ENCODE data around the gene ZNF791. TPM values are rescaled to one million over a fixed set of nuclear protein-coding genes. Genes with fewer than 3 reads are reported as not detected.
"Not testable (repeated sequence)": the region's sequence is repeated elsewhere in the genome, so short reads cannot be mapped to it uniquely, and the experiment has no call there.

ZNF791 gene
- total RNA-seq, 6 donors from 2014 or later, result 12.6 to 29.3 (median 21.9) TPM

GRCh38 chr19:12617646-12618045 lies 6.9 kb downstream of the ZNF791 start:
- no peak overlapping the region for H3K27ac ChIP-seq
- no peaks in the 10 kb centered on the region for H3K27me3 ChIP-seq
- no peak for DNase-seq

DNA sequence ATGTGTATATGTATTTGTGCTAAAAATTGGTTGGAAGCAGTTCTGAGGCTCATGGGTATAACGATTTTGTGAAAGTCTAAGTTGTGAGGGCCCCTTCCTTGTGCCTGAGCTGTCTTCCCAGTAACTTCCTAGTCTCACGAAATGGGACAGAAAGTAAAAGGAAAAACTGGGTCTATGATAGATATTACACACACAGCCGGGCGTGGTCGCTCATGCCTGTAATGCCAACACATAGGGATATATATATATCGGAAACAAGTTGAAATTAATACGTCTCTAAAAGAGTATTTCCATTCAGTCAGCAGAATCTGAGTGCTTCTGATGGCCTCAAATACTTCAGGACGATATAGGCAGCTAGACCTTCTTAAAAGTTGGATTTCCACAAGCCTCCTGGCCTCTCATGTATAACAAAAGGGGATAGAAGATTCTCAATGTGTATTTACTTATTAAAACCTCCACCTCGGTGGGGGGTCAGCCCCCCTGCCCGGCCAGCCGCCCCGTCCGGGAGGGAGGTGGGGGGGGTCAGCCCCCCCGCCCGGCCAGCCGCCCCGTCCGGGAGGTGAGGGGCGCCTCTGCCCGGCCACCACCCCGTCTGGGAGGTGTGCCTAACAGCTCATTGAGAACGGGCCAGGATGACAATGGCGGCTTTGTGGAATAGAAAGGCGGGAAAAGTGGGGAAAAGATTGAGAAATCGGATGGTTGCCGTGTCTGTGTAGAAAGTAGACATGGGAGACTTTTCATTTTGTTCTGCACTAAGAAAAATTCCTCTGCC lies 10.7 kb downstream of the ZNF791 start:
- Histone ChIP-seq H3K27ac (peak overlapping the region in 1 of 4 donors; percentile 53), H3K36me3 (peaks cover 20 to 40% (median 30%) of the 10 kb centered on the region in 4 donors)
- ATAC-seq (ENCODE audit: low FRiP score in 2 of 2); H3K9me3 ChIP-seq; H3K4me1 ChIP-seq; DNase-seq; H3K27me3 ChIP-seq; H3K4me3 ChIP-seq: not testable (repeated sequence)
- WGBS, 2 donors, result 63 to 80% methylated on average over 21 to 26 of the region's 26 CpGs

More at GRCh38 chr19:12617646-12618045, 6.9 kb downstream of the ZNF791 start:
- Histone ChIP-seq H3K4me1 (peaks cover 16 to 30% (median 27%) of the 10 kb centered on the region in 4 donors), H3K9me3 (no peaks in the 10 kb centered on the region), H3K4me3 (no peak overlapping the region), H3K36me3 (peaks cover 0 to 40% (median 13%) of the 10 kb centered on the region in 4 donors)
- no peak for TF ChIP-seq POLR2A (IDR thresholded peaks at IDR 0.05)
- TF ChIP-seq CTCF (IDR thresholded peaks at IDR 0.05), result no peak
- TF ChIP-seq POLR2AphosphoS5 (IDR thresholded peaks at IDR 0.05), result no peak
- no peak for TF ChIP-seq EP300 (IDR thresholded peaks at IDR 0.05)
- 98 to 99% methylated on average over 4 of the region's 4 CpGs for WGBS, 2 donors
- no peak for ATAC-seq (ENCODE audit: low FRiP score in 2 of 2)

DNA sequence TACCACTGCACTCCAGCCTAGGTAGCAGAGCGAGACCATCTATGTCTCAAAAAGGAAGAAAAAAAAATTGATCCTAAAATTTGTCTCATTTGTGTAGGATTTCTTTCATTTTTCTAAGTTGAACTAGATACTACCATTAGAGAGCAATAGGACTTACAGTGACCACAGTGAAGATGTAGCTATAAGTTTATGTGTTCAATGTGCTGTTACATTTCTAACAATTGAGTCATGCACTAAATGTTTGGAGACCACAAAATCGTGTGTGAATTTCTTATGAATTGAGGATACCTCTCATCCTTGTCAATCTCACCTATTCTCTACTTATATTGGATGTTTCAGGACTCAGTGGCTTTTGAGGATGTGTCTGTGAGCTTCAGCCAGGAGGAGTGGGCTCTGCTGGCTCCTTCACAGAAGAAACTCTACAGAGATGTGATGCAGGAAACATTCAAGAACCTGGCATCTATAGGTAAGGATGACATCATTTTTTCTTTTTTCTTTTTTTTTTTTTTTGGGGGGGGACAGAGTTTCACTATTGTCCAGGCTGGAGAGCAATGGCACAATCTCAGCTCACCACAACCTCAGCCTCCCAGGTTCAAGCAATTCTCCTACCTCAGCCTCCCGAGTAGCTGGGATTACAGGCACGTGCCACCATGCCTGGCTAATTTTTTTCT lies 12.8 kb downstream of the ZNF791 start:
- H3K36me3 ChIP-seq, result peaks cover 39 to 55% (median 49%) of the 10 kb centered on the region in 4 donors
- no peaks in the 10 kb centered on the region for H3K27me3 ChIP-seq
- TF ChIP-seq POLR2AphosphoS5 (IDR thresholded peaks at IDR 0.05) (no peak), EP300 (IDR thresholded peaks at IDR 0.05) (no peak), CTCF (IDR thresholded peaks at IDR 0.05) (no peak), POLR2A (IDR thresholded peaks at IDR 0.05) (no peak)
- no peak overlapping the region for H3K27ac ChIP-seq
- H3K4me3 ChIP-seq, result no peak overlapping the region
- peaks cover 9 to 14% (median 14%) of the 10 kb centered on the region in 4 donors for H3K9me3 ChIP-seq
- peaks cover 0 to 3% (median 2%) of the 10 kb centered on the region in 4 donors for H3K4me1 ChIP-seq
- ATAC-seq (ENCODE audit: low FRiP score in 2 of 2), result no peak
- WGBS, 2 donors, result 88 to 91% methylated on average over 4 of the region's 4 CpGs
- no peak for DNase-seq

DNA sequence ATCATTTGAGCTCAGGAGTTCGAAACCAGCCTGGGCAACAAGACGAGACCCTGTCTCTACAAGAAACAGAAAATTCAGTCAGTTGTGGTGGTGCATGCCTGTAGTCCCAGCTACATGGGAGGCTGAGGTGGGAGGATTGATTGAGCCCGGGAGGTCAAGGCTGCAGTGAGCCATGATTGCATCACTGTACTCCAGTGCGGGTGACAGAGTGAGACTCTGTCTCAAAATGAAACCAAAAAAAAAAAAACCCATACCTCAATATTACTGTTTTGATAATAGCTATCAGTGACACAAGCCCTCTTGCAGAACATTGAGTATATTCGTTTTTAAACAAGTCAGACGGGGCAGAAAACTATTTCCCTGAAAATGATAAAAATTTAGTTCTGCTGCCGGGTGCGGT lies 16.2 kb downstream of the ZNF791 start:
- peaks cover 0 to 2% (median 0%) of the 10 kb centered on the region in 4 donors for H3K4me1 ChIP-seq
- H3K27me3 ChIP-seq, result no peaks in the 10 kb centered on the region
- H3K9me3 ChIP-seq, result peaks cover 9 to 20% (median 17%) of the 10 kb centered on the region in 4 donors
- DNase-seq (no peak), ATAC-seq (ENCODE audit: low FRiP score in 2 of 2) (no peak)
- no peak overlapping the region for H3K4me3 ChIP-seq
- 88 to 99% methylated on average over 8 of the region's 8 CpGs for WGBS, 2 donors
- TF ChIP-seq POLR2A (IDR thresholded peaks at IDR 0.05) (no peak), POLR2AphosphoS5 (IDR thresholded peaks at IDR 0.05) (no peak), CTCF (IDR thresholded peaks at IDR 0.05) (no peak), EP300 (IDR thresholded peaks at IDR 0.05) (no peak)
- peaks cover 49 to 77% (median 61%) of the 10 kb centered on the region in 4 donors for H3K36me3 ChIP-seq
- no peak overlapping the region for H3K27ac ChIP-seq

Measured in upper lobe of left lung (tissue), 6 donors.